ENCODE measurements around the gene ERCC1.

The ERCC1 gene

GRCh38 chr19:45405435-45406225, 18.1 kb downstream of the ERCC1 start:
- peak; percentile 93 for DNase-seq

GRCh38 chr19:45404557-45405434, 18.9 kb downstream of the ERCC1 start, which contains the start of gene PPP1R13L:
PPP1R13L (minus strand) TSS chr19:45405069; CDS start chr19:45398318, 6,751 bp downstream.
- DNase-seq = no peak

GRCh38 chr19:45403781-45404556, 19.7 kb downstream of the ERCC1 start:
- no peak for DNase-seq

GRCh38 chr19:45403272-45403671, 20.4 kb downstream of the ERCC1 start:
- DNase-seq = no peak

DNA sequence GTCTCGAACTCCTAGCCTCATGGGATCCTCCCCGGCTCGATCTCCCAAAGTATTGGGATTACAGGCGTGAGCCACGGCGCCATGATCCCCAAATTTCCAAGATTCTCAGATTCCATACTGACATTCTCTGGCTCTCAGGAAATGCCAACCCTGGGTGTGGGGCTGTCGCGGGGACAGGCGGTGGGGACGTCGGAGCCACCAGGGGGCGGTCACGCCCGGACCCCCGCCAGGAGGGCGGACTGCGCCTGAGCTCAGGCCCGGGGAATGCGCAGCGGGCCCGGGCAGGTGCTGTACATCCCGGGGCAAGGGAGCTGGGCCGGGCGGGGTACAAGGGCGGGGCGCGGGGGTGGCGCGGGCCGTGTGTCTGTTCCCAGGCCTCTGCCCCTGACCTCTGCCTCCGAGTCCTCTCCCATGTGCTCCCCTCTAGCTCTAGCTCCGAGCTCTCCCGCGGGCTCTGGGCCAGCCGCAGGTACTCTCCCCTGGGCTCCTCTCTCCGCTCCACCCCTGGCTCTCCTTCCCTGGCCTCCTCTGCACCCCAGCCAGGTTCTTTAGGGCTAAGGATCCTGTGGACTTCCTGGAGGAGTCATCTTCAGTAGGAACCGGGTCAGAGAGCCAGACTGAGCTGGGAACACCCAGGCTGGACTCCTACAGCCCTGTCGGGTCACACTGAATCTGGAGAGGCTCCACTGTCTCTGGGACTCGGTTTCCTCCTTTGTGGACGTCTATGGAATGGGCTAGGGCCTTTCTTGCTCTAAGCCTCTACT, 21.2 kb downstream of the ERCC1 start:
- DNase-seq = peak; percentile 47

DNA sequence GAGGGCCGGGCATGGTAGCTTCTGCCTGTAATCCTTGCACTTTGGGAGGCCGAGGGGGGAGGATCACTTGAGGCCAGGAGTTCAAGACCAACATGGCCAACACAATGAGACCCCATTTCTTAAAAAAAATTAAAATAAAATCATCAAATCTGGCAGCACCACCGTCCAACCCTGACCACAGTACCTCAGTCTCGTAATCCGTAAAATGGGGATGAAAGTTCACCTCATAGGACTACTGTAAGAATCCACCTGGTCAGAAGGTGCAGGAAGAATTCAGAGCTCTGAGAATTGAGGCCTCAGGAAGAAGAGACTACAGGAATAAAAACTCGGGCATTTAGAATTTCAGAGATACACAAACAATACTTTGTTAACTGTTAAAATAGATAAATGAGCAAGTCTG, 21.9 kb downstream of the ERCC1 start:
- no peak for DNase-seq

GRCh38 chr19:45400192-45400591, 23.5 kb downstream of the ERCC1 start:
- no peak for DNase-seq

DNA sequence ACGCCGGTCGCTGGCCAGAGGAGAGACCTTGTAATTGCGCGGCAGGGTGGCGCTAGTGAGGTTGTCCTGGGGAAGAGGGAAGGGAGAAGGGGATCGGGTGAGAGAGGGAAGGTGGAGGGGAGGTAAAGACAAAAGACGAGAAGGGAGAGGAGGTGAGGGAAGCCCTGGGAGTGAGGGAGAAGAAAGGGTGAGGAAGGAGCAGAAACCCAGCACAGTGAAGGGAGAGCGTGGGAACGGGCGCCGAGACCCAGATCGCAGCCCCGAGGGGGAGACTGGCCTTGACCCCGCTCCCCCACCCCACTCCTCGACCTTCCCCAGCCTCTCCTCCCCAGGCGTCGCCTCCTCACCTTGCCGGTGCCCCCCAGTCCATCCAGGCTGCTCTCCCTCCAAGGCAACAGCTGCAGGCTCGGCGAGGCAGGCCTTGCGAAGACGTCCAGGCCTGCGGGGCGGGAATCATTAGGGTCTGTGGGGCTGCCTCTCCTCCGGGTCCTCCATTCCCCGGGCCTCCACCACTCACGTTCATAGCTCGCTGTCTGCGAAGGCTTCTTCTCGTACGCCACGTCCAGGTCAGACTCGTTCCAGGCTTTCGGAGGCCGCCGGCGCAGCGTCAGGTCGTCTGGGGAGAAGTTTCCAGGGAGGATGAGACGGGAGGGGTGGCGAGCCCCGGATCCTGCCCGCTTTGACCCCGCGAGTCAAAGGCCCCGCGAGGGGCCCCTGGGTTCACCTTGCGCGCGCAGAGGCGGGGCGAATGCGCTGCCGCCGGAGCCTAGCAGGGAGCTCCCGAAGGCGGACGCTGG, 27.7 kb downstream of the ERCC1 start:
- DNase-seq = peak; percentile 34

GRCh38 chr19:45391871-45392665, 31.6 kb downstream of the ERCC1 start:
- no peak for DNase-seq

- no peak for DNase-seq
Measured at GRCh38 chr19:45391346-45391745, 32.4 kb downstream of the ERCC1 start.

GRCh38 chr19:45385392-45386221, 38.1 kb downstream of the ERCC1 start:
- no peak for DNase-seq

- DNase-seq = no peak
Measured at GRCh38 chr19:45382426-45382825, 41.3 kb downstream of the ERCC1 start.

GRCh38 chr19:45380107-45380506, 43.6 kb downstream of the ERCC1 start:
- no peak for DNase-seq

GRCh38 chr19:45376045-45376724, 47.5 kb downstream of the ERCC1 start:
- DNase-seq = peak; percentile 39

DNA sequence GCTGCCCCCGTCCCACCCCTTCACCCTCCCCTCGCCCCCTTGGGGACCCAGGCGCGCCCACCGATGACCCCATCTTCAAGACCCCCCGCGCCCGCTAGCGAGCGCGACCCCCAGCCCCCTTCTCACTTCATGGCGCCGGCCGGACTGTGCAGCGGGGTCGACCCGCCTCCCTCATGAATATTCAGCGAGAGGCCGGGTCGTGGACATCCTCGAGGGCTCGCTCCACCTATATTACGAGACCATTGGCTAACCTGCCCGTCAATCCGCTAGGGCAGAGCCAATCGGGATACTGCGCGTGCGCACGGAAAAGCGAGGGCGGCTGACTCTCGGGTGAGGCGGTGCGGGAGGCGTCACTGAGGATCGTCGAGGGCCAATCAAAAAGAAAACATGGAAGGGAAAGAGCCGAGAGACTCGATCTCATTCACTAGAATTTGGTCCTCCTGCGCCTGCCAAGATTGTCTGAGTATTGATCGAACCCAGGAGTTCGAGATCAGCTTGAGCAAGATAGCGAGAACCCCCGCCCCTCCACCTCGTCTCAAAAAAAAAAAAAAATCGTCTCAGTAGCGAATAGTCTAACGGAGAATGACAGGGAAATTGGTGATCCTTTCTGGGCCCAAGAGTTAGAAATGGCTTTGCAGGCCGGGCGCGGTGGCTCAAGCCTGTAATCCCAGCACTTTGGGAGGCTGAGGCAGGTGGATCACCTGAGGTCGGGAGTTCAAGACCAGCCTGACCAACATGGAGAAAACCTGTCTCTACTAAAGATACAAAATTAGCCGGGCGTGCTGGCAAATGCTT, 53.1 kb downstream of the ERCC1 start, which contains the start of gene ERCC2:
TSS of gene ERCC2 (minus strand) at position 164 of the 795 bp plus-strand sequence. CDS start at position 131, 33 bp downstream.
- DNase-seq = peak; percentile 88

GRCh38 chr19:45368737-45369340, 54.9 kb downstream of the ERCC1 start:
- no peak for DNase-seq

GRCh38 chr19:45368127-45368526, 55.6 kb downstream of the ERCC1 start:
- no peak for DNase-seq

Data from right kidney (tissue), 1 donor.